ENCODE data around the gene TMEM132C. TPM values are rescaled to one million over a fixed set of nuclear protein-coding genes. Genes with fewer than 3 reads are reported as not detected.

Gene TMEM132C
- total and polyA plus RNA-seq, 3 donors from 2014 or later, result 2.9 to 5.5 (median 3.3) TPM

DNA sequence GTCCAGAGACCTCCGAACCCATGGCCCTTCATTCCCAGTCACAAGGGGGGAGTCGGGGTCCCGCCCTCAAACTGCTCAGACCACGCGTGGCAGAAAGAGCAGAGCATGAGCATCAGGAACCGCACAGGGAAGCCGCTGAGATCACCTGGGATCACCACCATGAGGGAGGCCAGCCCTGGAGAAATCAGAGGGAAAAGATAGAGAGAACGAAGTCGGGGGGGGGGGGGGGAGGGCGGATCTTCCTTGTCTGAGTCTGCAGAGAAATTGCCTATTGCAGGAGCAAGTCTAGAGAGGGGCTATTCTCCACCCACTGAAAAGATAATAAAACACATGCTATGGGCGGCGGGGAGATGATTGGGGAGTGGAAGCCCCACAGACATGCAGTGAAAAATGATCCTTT is 884 bp upstream of the TMEM132C start:
- TF ChIP-seq CTCF (IDR thresholded peaks at IDR 0.05), result no peak
- no peak for TF ChIP-seq POLR2A (IDR thresholded peaks at IDR 0.05)
- Histone ChIP-seq H3K36me3 (ENCODE audit: low read depth, missing control alignments) (no peaks in the 10 kb centered on the region), H3K4me1 (peaks cover 6% of the 10 kb centered on the region), H3K9me3 (no peaks in the 10 kb centered on the region), H3K4me3 (peak overlapping the region; percentile 51 to 58), H3K27me3 (no peaks in the 10 kb centered on the region), H3K27ac (no peak overlapping the region)
- DNase-seq, result no peak
- intact Hi-C loops (cut with DNase I; ENCODE audit: low total_unique reads), result loop anchor here (10.0 kb wide), 1 partner anchor 119 kb away; no protein-coding TSS in a partner anchor
- WGBS, 2 donors, result 12 to 16% methylated on average over 12 of the region's 12 CpGs

GRCh38 chr12:128266541-128267130 is 334 bp upstream of the TMEM132C start:
- H3K4me3 ChIP-seq, result peak overlapping the region; percentile 51 to 58
- H3K9me3 ChIP-seq, result no peaks in the 10 kb centered on the region
- WGBS, 2 donors, result 0 to 2% methylated on average over 1 to 52 of the region's 58 CpGs
- TF ChIP-seq POLR2A (IDR thresholded peaks at IDR 0.05) (no peak), CTCF (IDR thresholded peaks at IDR 0.05) (no peak)
- H3K4me1 ChIP-seq, result peaks cover 6% of the 10 kb centered on the region
- no peak overlapping the region for H3K27ac ChIP-seq
- no peaks in the 10 kb centered on the region for H3K36me3 ChIP-seq (ENCODE audit: low read depth, missing control alignments)
- H3K27me3 ChIP-seq, result no peaks in the 10 kb centered on the region
- intact Hi-C loops (cut with DNase I; ENCODE audit: low total_unique reads), result loop anchor here (10.0 kb wide), 1 partner anchor 118 kb away; no protein-coding TSS in a partner anchor
- no peak for DNase-seq

GRCh38 chr12:128267651-128268378 is 845 bp downstream of the TMEM132C start:
- Histone ChIP-seq H3K4me1 (peaks cover 6% of the 10 kb centered on the region), H3K27me3 (no peaks in the 10 kb centered on the region), H3K27ac (peak overlapping the region in 1 of 2 donors; percentile 21), H3K4me3 (peak overlapping the region; percentile 51 to 65), H3K36me3 (ENCODE audit: low read depth, missing control alignments) (no peaks in the 10 kb centered on the region), H3K9me3 (no peaks in the 10 kb centered on the region)
- 0 to 1% methylated on average over 22 to 51 of the region's 51 CpGs for WGBS, 2 donors
- intact Hi-C loops (cut with DNase I; ENCODE audit: low total_unique reads), result loop anchor here (10.0 kb wide), 1 partner anchor 117 kb away; no protein-coding TSS in a partner anchor
- TF ChIP-seq CTCF (IDR thresholded peaks at IDR 0.05) (no peak), POLR2A (IDR thresholded peaks at IDR 0.05) (no peak)
- DNase-seq, result no peak

GRCh38 chr12:128268379-128268995 is 1.5 kb downstream of the TMEM132C start:
- Histone ChIP-seq H3K9me3 (no peaks in the 10 kb centered on the region), H3K4me1 (peaks cover 6% of the 10 kb centered on the region), H3K4me3 (peak overlapping the region; percentile 51 to 65), H3K27me3 (no peaks in the 10 kb centered on the region), H3K36me3 (ENCODE audit: low read depth, missing control alignments) (no peaks in the 10 kb centered on the region), H3K27ac (peak overlapping the region in 1 of 2 donors; percentile 21)
- WGBS, 2 donors, result 2 to 3% methylated on average over 19 to 32 of the region's 32 CpGs
- DNase-seq, result no peak
- TF ChIP-seq POLR2A (IDR thresholded peaks at IDR 0.05) (no peak), CTCF (IDR thresholded peaks at IDR 0.05) (no peak)
- intact Hi-C loops (cut with DNase I; ENCODE audit: low total_unique reads), result loop anchor here (10.0 kb wide), 1 partner anchor 116 kb away; no protein-coding TSS in a partner anchor
